ENCODE results near the gene ACOXL.
A peak's percentile ranks its signal among the peaks of the same experiment; 100 is the strongest.

ACOXL gene

DNA sequence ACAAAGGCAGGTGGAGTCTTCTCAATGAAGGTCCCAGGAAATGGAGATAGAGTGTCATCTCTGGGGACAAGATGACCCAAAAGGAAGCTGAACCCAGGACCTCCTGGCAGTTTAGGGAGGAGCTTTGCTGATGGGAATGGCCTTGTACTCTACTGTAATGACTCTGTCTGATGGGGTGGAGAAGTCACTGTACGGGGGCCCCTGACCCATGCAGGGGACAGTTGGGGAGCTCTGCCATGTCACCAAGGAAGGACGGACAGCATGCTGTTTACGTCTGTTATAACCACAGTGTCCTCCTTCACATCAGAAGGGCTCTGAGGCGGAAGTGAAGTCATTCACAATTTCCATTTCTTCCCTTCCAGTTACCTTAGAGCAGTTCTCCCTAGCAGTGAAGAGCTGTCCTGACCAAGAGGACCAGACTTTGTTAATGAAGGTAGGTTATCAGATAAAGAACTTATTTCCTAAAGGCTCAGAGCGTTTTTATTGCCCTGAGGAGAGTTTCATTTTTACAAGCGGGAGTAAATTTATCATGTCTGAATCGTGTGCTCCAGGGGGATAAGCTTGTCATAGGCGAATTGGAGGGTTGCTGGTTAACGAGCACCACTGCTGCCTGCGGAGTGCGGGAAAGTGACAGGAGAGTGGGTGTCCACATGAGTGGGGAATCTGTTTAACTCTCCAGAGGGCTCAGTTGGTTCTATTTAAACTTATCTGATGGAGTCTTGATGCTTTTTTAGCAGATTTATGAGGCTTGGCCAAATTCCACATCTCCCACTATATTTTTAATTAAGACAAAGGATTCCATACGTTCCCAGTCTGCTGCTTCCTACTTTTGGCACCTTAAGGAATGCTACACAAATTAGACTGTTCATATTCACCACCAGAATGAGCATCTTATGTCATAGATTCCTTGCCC, 316.7 kb downstream of the ACOXL start:
- no peak for DNase-seq
- in situ Hi-C loops (cut with HindIII; ENCODE audit: low pct_ligation_motif_present, low pct_unique_long_range_greater_than_20kb, low sequenced_read_pairs) = no loop called here

DNA sequence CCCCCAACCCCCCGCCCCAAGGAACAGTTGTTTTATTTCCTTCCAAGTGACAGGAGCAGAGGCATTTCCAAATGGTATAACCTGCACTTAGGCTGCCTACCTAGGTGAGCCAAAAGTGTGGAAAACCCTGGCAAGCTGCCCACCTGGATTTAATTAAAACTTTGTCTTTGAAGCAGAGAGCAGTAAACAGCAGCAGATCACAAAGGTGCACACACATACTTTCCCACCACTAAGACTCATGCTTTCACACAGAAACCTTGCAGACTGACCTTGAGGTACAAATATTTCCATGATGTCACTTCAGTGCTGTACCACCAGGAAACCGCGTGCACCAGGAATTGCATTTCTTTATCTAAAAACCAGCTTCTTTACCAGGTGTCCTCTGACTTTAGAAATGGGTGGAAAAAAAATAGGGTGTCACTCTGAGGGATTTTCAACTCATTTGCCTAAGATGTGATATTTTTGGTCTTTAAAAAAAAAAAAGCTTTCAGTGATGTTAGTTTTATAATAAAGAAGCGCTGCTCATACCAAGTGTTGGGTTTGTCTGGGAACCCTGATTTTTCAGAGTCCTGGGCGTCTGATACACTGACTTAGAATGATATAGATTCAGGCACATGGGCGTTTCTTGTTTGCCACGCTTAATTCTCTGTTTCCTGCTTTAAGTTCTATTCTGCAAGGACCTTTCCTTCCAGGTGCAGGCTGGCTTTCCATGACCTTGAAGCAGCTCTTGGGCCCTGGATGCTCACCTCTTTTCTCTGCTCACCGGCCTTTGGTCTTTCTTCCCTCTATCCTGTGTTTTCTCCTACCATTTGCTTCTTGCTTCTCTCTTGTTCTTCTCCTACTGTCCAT, 317.6 kb downstream of the ACOXL start:
- in situ Hi-C loops (cut with HindIII; ENCODE audit: low pct_ligation_motif_present, low pct_unique_long_range_greater_than_20kb, low sequenced_read_pairs) = no loop called here
- no peak for DNase-seq

DNA sequence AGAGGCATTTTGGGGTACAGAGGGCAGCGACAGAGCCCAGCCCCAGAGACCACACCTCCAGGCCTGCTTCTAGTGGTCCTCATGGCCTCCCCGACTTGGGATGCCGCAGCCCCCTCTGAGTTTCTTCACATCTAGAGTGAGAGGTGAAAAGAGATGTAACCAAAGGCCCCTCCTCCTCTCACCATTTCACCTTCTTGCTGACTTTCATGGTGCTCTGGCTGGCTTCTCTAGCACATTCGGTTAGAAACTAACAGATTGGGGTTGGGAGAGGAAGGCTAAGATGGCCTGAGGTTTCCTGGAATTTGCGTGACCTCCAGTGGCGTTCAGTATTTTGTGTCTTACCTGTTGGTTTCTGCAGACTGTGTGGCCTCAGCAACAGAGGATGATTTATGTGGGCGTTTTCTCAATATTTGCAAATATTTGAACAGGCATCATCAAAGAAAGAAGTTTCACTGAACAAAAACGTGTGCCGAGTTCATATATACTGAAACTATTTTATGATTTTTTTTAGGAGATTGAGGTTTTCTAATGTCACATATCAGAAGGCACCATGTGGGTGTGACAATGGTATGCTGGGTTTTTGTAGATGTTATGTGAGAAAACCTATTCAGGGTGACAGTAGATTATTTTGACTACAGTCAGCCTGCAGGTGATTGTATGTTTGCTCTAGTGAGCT, 318.5 kb downstream of the ACOXL start:
- no peak for DNase-seq
- in situ Hi-C loops (cut with HindIII; ENCODE audit: low pct_ligation_motif_present, low pct_unique_long_range_greater_than_20kb, low sequenced_read_pairs) = no loop called here

DNA sequence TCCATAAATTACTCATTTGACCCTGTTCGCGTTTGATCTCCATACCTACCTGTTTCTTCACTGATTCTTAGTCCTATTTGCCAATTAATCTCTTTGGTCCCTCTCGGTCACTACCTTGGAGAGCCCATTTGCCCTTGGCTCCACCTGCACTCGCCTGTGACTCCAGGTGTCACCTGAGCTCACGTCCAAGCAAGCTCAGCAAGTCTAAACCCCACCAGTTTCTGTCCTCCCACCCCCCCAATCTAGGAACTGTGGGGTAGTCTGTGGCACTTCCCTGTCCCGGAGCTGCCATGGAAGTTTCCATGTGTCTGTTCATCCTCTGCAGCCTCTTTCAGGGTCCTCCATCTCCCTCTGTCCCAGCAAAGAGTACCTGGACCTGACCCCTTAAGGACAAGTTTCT, 320.2 kb downstream of the ACOXL start:
- DNase-seq = no peak
- in situ Hi-C loops (cut with HindIII; ENCODE audit: low pct_ligation_motif_present, low pct_unique_long_range_greater_than_20kb, low sequenced_read_pairs) = no loop called here

DNA sequence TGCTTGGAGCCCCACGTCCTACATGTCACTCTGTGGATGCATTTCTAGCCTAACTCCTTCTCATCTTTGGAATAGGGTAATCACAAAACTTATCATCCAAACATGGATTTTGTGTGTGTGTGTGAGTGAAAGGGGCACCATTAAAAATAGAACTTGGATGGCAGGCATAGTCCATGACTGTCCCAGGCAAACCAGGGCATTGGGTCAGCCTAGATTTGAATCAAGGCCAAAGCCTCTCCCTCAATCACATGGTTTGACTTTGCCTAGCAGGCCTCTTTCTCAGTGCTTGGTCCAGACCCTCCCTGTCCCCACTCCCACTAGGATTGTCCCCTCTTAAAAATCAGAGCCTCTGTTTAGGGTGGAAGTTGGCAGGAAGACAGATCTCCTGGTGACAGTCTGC, 320.9 kb downstream of the ACOXL start:
- no peak for DNase-seq
- in situ Hi-C loops (cut with HindIII; ENCODE audit: low pct_ligation_motif_present, low pct_unique_long_range_greater_than_20kb, low sequenced_read_pairs) = no loop called here

- no peak for DNase-seq
- in situ Hi-C loops (cut with HindIII; ENCODE audit: low pct_ligation_motif_present, low pct_unique_long_range_greater_than_20kb, low sequenced_read_pairs) = no loop called here
Observed at GRCh38 chr2:111053825-111054515, 321.6 kb downstream of the ACOXL start.

DNA sequence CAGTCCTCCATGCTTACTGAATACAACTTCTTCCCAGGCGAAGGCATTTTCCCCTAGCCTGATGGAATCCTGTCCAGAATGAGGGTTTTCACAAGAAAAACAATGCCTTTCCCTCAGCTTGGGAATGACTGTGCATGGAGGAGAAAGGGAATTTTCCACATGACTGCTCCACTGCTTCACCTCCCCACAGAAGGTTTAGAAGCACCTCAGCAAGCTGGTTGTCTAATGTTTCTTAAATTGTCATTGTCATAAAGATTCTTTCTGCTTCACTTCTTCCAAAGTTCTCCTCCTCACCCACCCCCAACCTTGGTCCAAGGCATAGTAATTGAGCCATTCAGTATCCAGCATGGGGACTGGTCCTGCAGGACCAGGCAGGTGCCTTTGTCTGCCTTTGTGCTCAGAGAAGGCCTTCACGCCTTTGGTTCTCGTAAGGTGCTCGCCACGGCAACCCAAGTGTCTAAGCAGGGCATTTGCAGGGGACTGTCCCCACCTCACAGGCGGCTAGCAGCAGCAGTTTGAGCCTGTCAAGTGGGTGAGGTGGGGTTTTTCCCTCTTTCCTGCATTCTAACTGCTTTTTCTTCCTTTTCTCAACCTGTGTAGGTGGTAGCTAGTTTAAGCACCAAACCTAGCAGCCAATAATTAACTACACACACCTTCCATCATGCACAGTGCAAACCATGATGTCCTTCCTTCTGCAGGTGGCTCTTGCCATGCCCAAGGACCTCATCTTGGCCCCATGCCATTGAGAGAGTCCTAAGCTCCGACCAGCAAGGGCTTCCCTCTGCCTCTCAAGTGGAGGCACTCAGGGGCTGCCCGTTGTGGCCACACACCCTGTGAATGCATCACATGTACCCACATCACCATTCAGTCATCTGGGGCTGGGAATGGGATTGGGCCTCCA, 322.7 kb downstream of the ACOXL start:
- in situ Hi-C loops (cut with HindIII; ENCODE audit: low pct_ligation_motif_present, low pct_unique_long_range_greater_than_20kb, low sequenced_read_pairs) = no loop called here
- no peak for DNase-seq

GRCh38 chr2:111055735-111056134, 323.4 kb downstream of the ACOXL start:
- in situ Hi-C loops (cut with HindIII; ENCODE audit: low pct_ligation_motif_present, low pct_unique_long_range_greater_than_20kb, low sequenced_read_pairs) = no loop called here
- DNase-seq = no peak

- in situ Hi-C loops (cut with HindIII; ENCODE audit: low pct_ligation_motif_present, low pct_unique_long_range_greater_than_20kb, low sequenced_read_pairs) = no loop called here
- DNase-seq = no peak
Observed at GRCh38 chr2:111057045-111057444, 324.7 kb downstream of the ACOXL start.

DNA sequence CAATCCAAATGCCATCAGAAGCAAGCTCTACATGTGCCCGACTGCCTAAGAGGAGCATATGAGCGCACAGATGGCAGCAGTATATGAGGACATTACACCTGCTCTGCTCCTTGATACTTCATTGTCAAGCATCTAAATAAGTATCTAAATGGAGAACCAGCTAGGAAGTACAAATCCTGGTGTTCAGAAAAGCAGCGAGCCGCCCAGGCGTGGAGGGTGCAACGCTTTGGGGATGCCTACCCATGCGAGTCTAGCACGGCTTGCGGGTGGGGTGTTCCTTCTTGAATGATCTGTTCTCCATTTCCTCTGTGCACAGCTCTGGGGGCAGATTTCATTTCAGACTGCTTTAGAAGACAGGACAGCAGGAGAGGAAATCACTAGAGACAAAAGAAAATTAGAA, 325.3 kb downstream of the ACOXL start:
- in situ Hi-C loops (cut with HindIII; ENCODE audit: low pct_ligation_motif_present, low pct_unique_long_range_greater_than_20kb, low sequenced_read_pairs) = no loop called here
- DNase-seq = no peak

- no peak for DNase-seq
- in situ Hi-C loops (cut with HindIII; ENCODE audit: low pct_ligation_motif_present, low pct_unique_long_range_greater_than_20kb, low sequenced_read_pairs) = no loop called here
Observed at GRCh38 chr2:111058264-111058663, 325.9 kb downstream of the ACOXL start.

DNA sequence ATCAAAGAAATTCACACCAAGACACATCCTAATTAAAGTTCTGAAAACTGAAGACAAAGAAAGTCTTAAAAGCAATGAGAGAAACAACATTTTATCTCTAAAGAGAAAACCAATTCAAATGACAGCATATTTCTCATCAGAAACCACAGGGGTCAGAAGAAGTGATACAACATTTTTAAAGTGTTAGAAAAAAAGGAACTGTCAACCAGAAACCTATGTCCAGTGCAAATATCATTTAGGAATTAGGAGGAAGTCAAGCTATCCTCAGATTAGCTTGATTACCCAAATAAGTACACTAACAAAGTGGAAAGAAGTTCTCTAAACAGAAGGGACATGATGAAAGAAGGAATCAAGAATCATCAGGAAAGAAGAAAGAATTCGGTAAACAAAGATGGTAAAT, 328.8 kb downstream of the ACOXL start:
- in situ Hi-C loops (cut with HindIII; ENCODE audit: low pct_ligation_motif_present, low pct_unique_long_range_greater_than_20kb, low sequenced_read_pairs) = no loop called here
- DNase-seq = no peak

DNA sequence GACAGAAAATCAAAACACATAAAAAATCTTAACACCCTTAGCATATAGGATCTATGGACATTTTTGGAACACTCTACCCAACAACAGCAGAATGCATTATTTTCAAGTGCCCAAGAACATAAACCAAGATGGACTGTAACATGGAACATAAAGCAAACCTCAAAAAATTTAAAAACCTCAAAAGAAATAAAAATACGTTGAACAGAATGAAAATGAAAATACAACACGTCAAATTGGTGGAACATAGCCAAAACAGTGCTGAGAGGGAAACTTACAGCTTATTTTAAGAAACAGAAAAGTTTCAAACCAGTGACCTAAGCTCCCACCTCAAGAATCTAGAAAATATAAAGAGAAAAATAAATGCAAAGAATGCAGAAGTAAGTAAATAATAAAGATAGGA, 330.0 kb downstream of the ACOXL start:
- in situ Hi-C loops (cut with HindIII; ENCODE audit: low pct_ligation_motif_present, low pct_unique_long_range_greater_than_20kb, low sequenced_read_pairs) = no loop called here
- DNase-seq = no peak

DNA sequence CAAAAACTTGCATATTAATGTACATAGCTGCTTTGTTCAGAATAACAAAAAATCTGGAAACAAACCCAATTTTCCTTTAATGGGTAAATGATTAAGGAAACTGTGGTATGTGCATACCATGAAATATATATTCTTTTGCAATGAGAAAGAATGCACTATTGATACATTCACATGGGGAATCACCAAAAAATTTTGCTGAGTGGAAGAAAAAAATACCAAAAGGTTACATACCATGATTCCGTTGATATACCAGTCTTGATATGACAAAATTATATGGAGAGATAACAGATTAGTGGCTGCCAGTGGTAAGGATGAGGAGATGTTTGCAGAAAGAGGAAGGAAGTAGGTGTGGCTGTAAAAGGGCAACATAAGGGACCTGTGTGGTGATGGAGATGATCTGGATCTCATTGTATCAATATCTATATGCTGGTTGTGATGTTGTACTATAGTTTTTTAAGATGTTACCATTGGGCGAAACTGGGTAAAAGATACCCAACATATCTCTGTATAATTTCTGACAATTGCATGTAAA, 333.8 kb downstream of the ACOXL start:
- DNase-seq = no peak
- in situ Hi-C loops (cut with HindIII; ENCODE audit: low pct_ligation_motif_present, low pct_unique_long_range_greater_than_20kb, low sequenced_read_pairs) = no loop called here

DNA sequence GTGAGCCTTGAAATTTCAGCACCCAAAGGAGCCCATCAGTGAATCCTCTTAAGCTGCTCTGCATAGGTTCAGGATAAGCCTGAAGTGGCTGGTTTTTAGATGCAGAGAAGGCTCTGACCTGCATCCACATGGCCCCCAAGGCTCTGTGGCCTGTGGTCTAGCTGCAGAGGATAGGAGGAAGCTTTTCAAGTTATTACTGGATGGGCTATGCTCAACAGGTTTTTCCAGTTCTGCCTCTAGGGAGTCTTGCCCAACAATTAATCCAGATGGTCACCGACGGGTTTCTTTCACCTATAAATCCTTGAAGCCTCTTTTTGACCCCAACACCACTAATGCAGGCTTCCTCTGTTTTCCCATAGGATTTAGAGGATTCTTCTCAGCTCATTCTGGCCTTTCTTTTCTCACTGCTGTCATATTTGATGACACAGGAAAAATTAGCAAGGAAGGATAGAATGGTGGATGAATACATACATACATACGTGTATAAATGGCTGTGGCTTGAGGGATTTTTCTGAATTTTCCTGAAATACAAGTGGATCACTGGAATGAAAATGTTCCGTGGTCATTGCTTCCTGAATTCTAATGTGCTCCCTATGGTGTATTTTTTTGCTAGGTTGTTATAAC, 336.2 kb downstream of the ACOXL start:
- no peak for DNase-seq
- in situ Hi-C loops (cut with HindIII; ENCODE audit: low pct_ligation_motif_present, low pct_unique_long_range_greater_than_20kb, low sequenced_read_pairs) = no loop called here

GRCh38 chr2:111069722-111070121, 337.3 kb downstream of the ACOXL start:
- DNase-seq = peak; percentile 22
- in situ Hi-C loops (cut with HindIII; ENCODE audit: low pct_ligation_motif_present, low pct_unique_long_range_greater_than_20kb, low sequenced_read_pairs) = no loop called here

DNA sequence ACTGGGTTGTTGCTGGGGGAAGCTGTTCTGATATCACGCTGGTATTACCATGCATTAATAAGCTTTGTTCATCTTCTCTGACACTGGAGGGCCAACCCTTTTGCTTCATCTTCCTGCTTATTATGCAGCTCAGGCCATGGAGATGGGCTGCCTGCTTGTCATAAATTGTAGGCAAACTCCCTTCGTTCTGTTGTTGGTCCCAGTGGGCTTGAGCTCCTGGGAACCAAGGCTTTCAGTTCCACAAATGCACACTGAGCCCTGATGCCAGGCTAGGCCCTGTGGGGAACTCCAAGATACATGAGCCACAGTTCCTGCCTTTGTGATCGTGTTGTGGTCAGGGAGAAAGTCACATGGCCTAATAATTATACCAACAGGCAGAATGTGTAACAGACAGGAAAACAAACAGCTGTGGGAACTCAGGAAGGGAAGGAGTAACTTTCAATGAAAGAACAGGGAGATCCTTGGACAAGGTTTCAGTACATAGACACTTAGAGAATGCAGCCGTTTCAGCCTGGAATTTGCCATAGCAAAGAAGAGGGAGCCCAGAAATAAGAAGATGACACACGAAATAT, 339.3 kb downstream of the ACOXL start:
- peak; percentile 87 for DNase-seq
- in situ Hi-C loops (cut with HindIII; ENCODE audit: low pct_ligation_motif_present, low pct_unique_long_range_greater_than_20kb, low sequenced_read_pairs) = no loop called here
